NOMO-1 treated with dmso at 0.1 percent for 144 hours (cell line): ENCODE data around the gene DNAJC1.
A peak's percentile ranks its signal among the peaks of the same experiment; 100 is the strongest.
"Not testable (repeated sequence)": the region's sequence is repeated elsewhere in the genome, so short reads cannot be mapped to it uniquely, and the experiment has no call there.

Experiments used
- DNase-seq: peaks from one replicate; lab custom pipeline; 2025; ENCODE audit not compliant: unreplicated experiment; lab: John Stamatoyannopoulos, UW

DNAJC1 gene

DNA sequence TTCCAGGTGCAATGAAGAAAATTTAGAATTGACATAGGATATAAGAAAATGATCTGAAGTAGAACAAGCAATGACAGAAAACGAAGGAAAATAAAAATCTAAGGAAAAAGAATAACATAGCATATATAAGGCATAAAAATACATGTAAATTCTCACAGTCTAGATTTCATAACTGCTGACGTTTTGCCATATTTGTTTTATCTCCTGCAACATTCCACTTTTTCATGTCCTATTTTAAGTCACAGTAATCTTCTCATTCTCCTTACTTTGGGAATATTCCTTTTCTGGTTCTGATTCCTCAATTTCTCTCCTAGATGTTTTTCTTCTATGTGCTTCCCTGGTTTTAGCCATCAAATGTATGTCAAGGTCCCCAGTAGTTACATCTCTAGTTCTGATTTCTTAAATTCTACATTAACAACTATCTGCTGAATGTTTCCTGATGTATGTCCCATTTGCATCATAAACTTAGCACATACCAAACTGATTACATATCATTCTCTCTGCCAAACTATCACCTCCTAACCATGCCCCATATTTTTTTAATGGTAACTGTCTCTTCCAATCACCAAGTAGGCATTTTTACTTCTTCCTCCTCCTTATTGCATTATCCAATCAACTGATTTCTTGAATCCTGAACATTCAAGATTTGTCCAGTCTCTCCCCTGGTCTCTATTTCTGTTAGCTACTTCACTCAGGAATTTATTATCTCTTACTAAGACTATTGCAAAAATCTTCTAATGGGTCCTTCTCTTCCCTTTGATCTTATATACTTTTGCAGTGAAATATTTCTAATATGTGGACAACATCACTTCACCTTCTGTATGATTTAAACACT is 171.3 kb downstream of the DNAJC1 start:
- DNase-seq = no peak

DNA sequence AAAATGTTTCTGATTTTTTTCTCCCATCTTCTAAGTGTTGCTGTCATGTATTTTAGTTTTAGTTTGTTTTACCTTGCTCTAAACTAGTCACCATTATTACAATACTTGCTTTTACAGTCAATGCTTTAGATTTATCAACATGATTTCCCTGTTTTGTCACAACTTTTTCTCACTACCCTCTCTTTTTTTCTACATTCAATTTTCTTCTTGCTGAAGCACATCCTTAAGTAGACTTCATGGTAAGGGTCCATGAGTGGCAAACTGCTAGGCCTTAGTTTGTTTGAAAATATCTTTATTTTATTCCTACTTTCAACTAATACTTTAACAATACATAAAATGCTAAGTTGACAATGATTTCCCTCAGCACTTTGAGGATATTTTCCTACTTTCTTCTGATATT is 173.5 kb downstream of the DNAJC1 start:
- DNase-seq = no peak

DNA sequence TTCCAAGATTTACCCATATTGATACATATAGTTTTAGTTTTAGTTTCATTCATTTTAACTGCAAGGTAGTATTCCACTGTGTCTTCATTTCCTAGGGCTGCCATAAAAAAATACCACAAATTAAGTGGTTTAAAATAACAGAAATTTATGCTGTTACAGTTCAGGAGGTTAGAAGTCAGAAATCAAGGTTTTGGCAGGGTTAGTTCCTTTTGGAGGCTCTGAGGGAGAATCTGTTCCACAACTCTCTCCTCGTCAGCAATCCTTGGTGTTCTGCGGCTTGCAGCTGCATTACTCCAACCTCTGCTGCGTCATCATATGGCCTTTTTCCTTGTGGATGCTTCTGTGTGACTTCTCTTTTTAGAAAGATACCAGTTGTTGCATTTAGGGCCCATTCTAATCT is 176.2 kb downstream of the DNAJC1 start:
- no peak for DNase-seq

DNA sequence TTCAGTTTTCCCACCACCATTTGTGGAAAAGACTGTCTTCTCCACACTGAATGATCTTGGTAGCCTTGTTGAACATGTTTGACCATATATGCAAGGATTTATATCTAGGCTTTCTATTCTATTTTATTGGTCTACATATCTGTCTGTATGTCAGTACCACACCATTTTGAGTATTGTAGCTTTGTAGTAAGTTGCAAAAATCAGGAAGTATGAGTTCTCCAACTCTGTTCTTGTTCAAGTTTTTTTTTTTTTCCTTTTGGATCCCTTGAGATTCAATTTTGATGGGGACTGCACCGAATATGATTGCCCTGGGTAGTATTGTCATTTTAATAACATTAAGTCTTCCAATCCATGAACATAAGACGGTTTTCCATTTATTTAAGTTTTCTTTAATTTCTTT is 176.8 kb downstream of the DNAJC1 start:
- no peak for DNase-seq

DNA sequence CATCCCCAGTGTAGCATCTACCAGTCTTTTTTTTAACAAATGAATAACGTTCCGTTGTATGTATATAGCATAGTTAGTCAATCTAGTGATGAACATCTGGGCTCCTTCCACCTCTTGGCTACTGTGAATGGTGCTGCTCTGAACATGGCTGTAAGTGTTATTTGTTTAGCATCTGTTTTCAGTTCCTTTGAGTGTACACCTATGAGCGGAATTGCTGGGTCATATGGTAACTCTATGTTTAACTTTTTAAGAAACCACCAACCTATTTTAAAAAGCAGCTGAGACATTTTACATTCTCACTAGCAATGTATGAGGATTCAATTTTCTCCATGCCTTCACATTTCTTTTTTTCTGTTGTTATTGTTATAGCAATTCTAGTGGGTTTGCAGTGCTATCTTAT is 178.2 kb downstream of the DNAJC1 start:
- DNase-seq = no peak

DNA sequence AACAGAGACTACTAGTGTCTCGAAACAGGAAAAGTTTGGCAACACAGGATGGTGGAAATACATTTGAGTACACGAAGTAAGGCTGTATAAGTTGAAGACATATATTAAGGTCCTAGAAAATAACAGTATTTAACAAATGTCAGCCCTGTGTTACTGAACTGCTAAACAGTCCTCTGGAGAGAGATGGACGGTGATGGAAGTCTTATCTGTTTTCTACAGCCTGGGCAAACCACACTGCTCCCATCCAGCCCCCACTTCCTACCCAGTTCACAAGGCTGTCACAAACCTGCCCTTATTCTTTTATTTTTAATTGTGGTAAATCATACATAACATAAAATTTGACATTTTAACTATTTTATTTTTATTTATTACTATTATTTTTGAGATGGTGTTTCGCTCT is 179.1 kb downstream of the DNAJC1 start:
- DNase-seq = no peak

DNA sequence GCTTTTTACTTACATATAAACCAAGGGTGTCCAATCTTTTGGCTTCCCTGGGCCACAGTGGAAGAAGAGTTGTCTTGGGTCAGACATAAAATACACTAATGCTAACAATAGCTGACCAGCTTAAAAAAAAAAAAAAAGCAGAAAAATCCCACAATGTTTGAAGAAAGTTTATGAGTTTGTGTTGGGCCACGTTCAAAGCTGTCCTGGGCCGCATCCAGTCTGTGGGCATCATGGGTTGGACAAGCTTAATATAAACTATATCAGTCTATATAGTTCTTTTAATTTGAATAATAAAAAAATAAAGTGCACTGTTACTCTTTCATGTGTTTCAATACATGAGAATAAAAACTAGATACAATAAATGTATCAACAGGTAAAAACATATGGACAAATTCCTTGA is 179.9 kb downstream of the DNAJC1 start:
- DNase-seq = no peak

DNA sequence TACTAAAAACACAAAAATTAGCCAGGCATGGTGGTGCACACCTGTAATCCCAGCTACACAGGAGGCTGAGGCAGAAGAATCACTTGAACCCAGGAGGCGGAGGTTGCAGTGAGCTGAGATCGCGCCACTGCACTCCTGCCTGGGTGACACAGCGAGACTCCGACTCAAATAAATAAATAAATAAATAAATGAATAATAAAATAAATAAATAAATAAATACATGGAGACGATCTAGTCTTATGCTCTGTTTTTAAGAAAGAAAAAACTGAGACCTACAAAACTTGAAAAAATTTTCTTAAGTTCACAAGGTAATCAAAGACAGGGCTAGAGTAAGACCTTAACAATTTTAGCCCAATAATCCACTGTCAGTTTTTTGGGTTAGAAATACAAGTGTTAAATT is 181.3 kb downstream of the DNAJC1 start:
- DNase-seq = not testable (repeated sequence)

DNA sequence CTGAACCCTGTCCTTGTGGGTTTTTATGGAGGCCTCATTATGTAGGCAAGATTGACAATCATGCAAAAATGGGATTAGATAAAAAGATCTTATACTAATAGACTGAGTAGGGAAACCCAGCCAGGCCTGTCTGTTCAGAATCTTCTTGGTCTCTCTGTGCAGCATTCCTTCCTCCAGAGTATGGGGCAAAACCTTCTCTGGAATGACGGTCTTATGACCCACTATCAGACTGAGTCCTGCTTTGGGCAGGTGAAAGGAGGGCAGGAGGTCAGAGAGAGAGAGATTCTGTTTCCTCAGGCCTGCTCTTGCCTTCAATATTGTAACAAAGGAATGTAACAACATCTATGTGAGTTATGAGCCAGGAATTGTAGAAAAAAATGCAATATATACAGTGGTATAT is 182.6 kb downstream of the DNAJC1 start:
- DNase-seq = no peak

DNA sequence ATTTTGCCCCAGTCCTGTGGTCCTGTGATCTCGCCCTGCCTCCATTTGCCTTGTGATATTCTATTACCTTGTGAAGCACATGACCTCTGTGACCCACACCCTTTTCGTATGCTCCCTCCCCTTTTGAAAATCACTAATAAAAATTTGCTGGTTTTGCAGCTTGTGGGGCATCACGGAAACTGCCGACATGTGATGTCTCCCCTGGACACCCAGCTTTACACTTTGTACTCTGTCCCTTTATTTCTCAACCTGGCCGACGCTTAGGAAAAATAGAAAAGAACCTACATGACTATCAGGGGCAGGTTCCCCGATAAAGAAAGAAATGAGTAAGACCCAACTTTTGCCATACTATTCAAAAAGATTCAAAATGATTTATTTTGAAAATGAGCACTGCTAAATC is 185.1 kb downstream of the DNAJC1 start:
- DNase-seq = not testable (repeated sequence)

DNA sequence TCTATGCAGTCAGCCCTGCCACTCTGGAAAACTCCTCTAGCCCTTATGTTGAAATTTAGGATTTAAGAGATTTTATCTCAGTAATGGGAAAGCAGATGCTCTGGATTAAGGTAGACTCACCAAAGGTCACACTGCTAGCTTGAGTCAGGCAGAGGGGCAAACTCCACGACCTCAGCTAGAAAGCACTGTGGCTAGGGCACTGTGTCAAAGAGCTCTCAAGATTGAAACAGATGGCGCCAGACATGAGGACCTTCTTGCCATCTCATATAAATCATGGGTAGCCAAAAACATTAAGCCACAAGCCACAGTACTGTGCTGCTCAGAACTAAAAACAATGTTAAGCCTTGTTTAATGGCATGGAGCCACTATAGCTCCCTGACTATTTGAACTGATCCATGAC is 188.7 kb downstream of the DNAJC1 start:
- no peak for DNase-seq

DNA sequence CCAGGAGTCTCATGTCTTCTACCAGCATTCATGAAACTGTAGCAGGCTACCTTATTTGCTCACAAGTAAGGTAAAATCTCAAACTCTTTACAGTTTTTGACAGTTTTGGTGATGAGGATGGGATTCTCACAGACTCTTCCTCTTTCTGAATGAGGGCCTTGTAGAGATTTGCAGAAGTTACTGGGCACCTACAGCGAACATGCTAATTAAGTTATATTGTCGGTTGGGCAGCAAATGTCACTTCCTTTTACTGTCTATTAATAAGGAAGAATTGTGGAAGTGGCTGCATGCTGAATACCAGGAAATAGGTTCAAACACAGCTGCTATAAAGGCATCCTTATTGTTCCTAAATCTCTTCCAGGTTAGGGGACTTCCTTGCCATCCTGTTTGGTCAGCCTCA is 189.6 kb downstream of the DNAJC1 start:
- peak; percentile 69 for DNase-seq

DNA sequence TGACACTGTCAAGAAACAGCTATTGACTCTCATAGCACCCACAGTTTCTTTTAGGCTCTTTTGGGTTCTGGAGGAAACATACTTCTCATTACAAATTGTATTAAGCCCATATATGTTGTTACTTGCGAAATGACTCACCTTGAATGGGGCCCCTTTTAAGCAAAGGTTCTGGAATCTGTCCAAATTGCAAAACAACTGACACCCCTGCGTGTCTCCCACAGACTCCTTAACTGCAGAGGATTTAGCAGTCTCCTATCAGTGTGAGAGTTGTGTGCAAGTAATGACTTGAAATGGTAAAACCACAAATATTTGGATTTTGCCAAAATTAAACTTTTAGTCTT is 192.3 kb downstream of the DNAJC1 start:
- DNase-seq = no peak

DNA sequence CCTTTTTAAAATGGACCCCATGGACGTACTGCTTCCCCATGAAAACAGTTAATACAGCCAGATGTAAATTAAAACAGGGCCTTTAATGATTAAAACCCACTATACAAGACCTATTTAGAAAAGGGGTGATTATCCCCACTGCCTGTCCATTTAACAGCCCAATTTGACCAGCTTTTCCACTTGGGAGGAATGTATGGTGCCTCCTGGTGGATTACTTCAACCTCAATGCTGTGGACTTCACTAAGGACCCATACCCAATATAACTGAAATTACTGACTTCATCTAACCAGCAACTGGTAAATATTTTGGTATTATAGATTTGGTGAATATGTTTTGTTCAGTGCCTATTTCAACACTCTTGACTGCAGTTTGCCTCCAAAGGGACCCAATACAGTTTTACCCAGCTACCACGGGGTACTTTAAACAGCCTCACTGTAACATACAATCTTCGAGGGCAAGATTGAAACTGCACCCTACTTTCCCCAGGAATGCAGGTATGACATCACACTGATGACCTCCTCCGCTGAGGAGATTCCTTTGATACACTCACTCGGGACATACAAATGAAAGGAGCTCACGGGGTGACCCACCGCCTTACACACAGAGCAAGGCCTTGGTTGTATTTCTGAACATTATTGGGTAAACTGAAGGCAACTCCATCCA is 192.8 kb downstream of the DNAJC1 start:
- no peak for DNase-seq

DNA sequence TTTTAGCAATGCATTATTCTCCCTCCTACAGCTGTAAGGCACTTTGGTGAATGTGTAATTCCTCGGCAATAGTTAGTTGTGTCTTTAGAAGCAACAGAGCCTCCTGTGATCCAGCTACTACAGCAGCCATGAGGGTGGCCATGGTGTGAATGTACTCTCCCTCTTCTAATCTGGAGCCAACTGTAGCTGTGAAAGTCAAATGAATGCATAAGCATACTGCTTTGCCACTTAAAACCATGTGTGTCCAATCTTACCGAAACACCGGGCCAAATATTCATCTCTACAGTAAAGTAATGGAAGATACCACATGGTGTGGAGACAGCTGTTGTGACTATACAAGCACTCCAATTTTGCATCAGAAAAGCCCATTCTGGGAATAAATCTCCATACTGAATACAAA is 195.0 kb downstream of the DNAJC1 start:
- no peak for DNase-seq

DNA sequence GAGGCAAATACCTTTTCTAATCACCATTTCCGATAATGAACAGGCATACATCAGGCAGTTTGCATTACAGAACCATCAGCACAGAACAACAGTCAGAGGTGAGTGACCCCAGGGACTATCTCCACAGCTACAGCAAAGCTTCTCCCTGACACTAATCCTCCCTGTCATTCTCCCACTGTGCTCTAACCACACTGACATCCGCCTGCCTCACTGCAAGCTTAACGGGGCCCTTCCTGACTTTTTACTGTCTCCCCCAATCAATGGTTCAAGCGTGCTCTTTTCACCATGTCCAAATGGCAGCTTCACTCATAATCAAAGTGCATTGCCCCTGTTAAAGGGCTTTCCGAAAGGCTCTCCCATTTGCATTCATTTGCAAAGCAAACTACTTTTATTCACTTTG is 196.3 kb downstream of the DNAJC1 start:
- no peak for DNase-seq

DNA sequence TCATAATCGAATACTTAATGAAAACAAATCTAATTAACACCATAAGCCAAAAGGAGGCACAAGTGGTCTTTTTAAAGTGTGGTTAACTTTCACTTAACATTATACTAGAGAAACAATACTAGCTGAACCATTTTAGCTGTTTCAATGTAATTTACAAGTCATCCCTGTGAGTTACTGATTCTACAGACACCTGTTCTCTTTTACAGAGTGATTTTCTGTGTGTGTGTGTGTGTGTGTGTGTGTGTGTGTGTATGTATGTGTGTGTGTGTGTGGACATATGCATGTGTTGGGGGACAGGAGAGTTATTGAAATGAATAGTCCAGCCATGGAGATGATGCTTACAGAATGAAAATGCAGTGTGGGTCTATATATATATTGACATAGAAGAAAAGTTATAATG is 200.2 kb downstream of the DNAJC1 start:
- no peak for DNase-seq

DNA sequence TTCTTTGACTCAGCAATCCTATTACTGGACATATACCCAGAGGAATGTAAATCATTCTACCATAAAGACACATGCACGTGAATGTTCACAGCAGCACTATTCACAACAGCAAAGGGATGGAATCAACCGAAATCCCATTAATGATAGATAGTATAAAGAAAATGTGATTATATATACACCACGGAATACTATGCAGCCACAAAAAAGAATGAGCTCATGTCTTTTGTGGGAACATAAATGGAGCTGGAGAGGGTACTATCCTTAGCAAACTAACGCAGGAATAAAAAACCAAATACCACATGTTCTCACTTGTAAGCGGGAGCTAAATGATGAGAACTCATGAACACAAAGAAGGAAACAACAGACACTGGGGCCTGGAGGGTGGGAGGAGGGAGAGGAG is 201.9 kb downstream of the DNAJC1 start:
- DNase-seq = no peak

DNA sequence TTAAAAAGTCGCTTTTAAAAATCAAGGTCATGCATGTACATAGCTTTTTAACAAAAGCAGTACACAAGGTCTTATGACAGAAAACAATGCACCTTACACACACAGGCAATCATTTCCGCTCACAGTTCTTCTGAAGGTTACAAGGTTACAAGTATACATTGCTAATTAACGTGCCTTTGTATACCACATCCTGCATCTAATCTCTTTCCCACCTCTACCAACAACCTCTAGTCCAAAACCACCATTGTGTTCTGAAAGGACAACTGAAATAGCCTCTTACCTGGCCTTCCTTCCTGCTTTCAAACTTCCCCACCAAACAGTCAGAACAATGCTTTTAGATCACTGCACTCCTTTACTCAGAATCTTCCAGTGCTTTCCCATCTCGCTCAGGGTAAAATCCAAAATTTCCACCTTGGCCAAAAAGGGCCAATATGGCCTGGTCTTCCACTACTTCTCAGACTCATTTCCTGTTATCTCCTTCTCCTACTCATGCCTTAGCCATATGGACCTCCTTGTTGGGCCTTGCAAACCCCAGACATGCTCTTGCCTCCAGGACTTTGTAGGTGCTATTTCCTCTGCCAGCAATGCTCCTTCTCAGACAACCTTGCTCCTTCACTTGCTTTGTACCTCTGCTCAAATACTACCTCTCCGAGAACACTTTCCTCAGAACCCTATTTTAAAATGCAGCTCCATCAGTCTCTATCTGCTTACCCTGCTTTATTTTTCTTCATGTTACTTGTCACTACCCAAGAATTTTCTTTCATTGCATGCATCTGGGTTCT is 205.4 kb downstream of the DNAJC1 start:
- no peak for DNase-seq

DNA sequence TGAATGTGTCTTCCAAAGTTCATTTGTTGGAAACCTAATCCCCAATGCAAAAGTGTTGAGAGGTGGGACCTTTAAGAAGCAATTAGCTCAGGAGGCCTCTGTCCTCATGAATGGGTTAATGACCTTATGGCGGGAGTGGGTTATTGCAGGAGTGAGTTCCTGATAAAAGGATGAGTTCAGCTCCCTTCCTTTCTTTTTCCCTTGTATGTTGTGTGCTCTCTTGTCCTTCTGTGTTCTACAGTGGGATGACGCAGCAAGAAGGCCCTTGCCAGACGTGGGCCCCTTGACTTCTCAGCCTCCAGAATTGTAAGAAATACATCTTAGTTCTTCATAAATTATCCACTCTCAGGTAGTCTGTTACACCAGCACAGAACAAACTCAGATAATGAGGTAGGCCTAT is 206.0 kb downstream of the DNAJC1 start:
- DNase-seq = no peak

DNA sequence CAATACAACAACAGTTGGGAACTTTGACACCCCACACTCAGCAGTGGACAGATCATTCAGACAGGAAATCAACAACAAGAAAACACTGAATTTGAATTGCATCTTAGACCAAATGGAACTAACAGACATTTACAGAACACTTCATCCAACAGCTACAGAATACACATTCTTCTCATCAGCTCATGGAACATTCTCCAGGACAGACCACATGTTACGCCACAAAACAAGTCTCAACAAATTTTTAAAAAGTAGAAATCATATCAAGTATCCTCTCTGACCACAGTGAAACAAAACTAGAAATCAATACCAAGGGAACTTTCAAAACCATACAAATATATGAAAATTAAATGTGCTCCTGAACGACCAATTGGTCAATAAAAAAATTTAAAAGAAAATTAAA is 212.3 kb downstream of the DNAJC1 start:
- no peak for DNase-seq

DNA sequence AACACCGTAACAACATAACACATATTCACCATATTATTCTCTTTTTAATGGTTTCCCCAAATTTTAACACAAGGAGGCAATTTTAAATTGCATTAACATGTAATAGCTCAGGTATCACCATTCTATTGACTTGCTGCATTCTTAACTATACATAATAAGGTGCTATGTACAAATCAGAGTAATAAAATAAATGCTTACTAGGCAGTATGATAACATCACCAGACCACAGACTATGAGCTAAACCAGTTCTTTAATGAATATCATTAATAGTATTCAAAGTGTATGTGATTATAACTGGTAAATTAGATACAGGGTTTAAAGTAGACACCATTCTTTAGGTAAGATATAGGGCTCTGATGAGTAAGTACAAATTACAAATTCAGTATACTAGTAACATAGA is 226.6 kb downstream of the DNAJC1 start:
- no peak for DNase-seq
